ENCODE measurements around the gene CELF5.

DNA sequence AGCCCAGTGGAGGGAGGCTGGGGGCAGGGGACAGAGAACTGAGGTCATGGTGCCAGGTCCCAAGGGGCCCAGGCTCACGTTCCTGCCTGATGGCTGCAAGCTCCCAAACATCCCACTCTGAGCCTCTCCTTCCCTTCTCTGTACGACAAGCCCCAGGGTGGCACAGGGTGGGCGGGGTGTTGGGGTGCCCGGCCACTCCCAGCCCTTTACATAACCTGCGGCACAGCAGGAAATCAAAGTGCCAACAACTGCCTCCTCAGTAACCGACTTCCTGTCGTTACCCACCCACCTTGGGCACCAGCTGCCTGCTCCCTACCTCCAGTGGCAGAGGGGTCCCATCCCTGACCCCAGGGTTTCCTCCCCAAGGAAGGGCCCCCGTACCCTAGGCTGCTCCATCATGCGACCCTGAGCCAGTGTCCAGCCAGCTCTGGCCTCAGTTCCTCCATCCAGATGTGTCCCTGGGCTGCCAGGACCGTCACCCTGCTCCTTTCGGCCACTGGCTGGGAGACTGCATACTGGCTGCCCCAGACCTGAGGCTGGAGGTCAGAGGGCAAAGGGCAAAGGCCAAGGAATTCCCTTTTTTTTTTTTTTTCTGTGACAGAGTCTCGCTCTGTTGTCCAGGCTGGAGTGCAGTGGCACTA, 114.2 kb downstream of the CELF5 start:
- TF ChIP-seq, protein P1, sequence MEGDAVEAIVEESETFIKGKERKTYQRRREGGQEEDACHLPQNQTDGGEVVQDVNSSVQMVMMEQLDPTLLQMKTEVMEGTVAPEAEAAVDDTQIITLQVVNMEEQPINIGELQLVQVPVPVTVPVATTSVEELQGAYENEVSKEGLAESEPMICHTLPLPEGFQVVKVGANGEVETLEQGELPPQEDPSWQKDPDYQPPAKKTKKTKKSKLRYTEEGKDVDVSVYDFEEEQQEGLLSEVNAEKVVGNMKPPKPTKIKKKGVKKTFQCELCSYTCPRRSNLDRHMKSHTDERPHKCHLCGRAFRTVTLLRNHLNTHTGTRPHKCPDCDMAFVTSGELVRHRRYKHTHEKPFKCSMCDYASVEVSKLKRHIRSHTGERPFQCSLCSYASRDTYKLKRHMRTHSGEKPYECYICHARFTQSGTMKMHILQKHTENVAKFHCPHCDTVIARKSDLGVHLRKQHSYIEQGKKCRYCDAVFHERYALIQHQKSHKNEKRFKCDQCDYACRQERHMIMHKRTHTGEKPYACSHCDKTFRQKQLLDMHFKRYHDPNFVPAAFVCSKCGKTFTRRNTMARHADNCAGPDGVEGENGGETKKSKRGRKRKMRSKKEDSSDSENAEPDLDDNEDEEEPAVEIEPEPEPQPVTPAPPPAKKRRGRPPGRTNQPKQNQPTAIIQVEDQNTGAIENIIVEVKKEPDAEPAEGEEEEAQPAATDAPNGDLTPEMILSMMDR (conservative IDR thresholded peaks at IDR 0.05) = no peak
- TF ChIP-seq EZH2 (IDR thresholded peaks at IDR 0.05; ENCODE audit: low read depth) = no peak

Measured in PC-9 (cell line).